Fibroblast of lung (primary cell): ENCODE results near the gene TSSK2.

Source experiments
- EZH2 ChIP-seq: IDR thresholded peaks from 2 replicates; pipeline ENCODE4 v1.5.1; 2012; ENCODE audit warnings: low read length, control low read depth, mild to moderate bottlenecking; ENCODE audit errors: missing control alignments
- TF ChIP-seq, protein P1 (sequence below), 2 donors: IDR thresholded peaks in 1 of 2; conservative IDR thresholded peaks in 1 of 2; 1 replicate in 1 of 2; 2 replicates in 1 of 2; pipeline ENCODE4 v1.5.1; 2011 to 2012; ENCODE audit warnings: low read length in 2 of 2, control low read depth in 1 of 2, inconsistent platforms in 1 of 2, low read depth in 1 of 2, mild to moderate bottlenecking in 1 of 2

DNA sequence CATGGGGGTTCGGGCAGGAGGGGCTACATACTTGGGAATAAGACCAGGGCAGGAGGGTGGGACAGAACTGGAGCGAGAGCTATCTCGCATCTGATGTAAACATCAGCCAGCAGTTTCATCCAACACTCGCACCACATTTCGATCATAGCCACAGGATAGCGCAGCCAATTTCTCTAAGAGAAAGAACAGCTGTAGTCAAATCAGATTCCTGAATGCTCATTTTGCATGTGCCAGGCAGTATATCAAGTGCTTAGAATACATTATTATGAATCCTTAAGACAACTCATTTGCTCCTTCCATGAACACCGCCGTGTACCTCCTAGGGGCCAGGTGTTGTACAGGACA, 23.4 kb upstream of the TSSK2 start:
- no peak for TF ChIP-seq EZH2
- TF ChIP-seq, protein P1, sequence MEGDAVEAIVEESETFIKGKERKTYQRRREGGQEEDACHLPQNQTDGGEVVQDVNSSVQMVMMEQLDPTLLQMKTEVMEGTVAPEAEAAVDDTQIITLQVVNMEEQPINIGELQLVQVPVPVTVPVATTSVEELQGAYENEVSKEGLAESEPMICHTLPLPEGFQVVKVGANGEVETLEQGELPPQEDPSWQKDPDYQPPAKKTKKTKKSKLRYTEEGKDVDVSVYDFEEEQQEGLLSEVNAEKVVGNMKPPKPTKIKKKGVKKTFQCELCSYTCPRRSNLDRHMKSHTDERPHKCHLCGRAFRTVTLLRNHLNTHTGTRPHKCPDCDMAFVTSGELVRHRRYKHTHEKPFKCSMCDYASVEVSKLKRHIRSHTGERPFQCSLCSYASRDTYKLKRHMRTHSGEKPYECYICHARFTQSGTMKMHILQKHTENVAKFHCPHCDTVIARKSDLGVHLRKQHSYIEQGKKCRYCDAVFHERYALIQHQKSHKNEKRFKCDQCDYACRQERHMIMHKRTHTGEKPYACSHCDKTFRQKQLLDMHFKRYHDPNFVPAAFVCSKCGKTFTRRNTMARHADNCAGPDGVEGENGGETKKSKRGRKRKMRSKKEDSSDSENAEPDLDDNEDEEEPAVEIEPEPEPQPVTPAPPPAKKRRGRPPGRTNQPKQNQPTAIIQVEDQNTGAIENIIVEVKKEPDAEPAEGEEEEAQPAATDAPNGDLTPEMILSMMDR (conservative IDR thresholded peaks at IDR 0.05 in 1 of 2, IDR thresholded peaks at IDR 0.05 in 1 of 2; ENCODE audit: low read depth in 1 of 2, low read length in 2 of 2) = no peak
